Smooth muscle cell (in vitro differentiated cells): ENCODE results near the gene CREBBP. TPM values are rescaled to one million over a fixed set of nuclear protein-coding genes. Genes with fewer than 3 reads are reported as not detected.

Experiments used
- DNase-seq: peaks from one replicate; lab custom pipeline; 2025; ENCODE audit not compliant: unreplicated experiment; lab: John Stamatoyannopoulos, UW
- H2AFZ ChIP-seq: fragments of 200-600 bp; sonication (generic); 2 replicates; pipeline ENCODE4 v1.6.0; 2016; ENCODE audit warnings: antibody characterized with exemption, low read depth, mild to moderate bottlenecking
- H3F3A ChIP-seq: fragments of 200-600 bp; sonication (generic); 2 replicates; pipeline ENCODE4 v1.6.0; 2017; ENCODE audit warnings: antibody characterized with exemption, low read depth
- H3K27ac ChIP-seq: fragments of 200-600 bp; sonication (generic); 2 replicates; pipeline ENCODE4 v1.5.1; 2016; ENCODE audit warnings: low read depth, mild to moderate bottlenecking
- H3K27me3 ChIP-seq: fragments of 200-600 bp; sonication (generic); 2 replicates; pipeline ENCODE4 v1.6.1; 2016; ENCODE audit warnings: low read depth, mild to moderate bottlenecking
- H3K36me3 ChIP-seq: fragments of 200-600 bp; sonication (generic); 2 replicates; pipeline ENCODE4 v1.5.1; 2016; ENCODE audit warnings: low read depth
- H3K4me1 ChIP-seq: fragments of 200-600 bp; sonication (generic); 2 replicates; pipeline ENCODE4 v1.5.1; 2016; ENCODE audit warnings: low read depth
- H3K4me2 ChIP-seq: fragments of 200-600 bp; sonication (generic); 2 replicates; pipeline ENCODE4 v1.6.0; 2016; ENCODE audit warnings: mild to moderate bottlenecking
- H3K4me3 ChIP-seq: fragments of 200-600 bp; sonication (generic); 2 replicates; pipeline ENCODE4 v1.5.1; 2016; ENCODE audit warnings: mild to moderate bottlenecking
- H3K79me2 ChIP-seq: fragments of 200-600 bp; sonication (generic); 2 replicates; pipeline ENCODE4 v1.6.0; 2016; ENCODE audit warnings: low read depth, mild to moderate bottlenecking
- H3K9ac ChIP-seq: fragments of 200-600 bp; sonication (generic); 2 replicates; pipeline ENCODE4 v1.6.0; 2016; ENCODE audit warnings: low read depth
- H3K9me3 ChIP-seq: fragments of 200-600 bp; sonication (generic); replicated peaks from 2 replicates; pipeline ENCODE4 v1.5.1; 2016; ENCODE audit warnings: low read depth
- H4K20me1 ChIP-seq: fragments of 200-600 bp; sonication (generic); 2 replicates; pipeline ENCODE4 v1.6.0; 2016; ENCODE audit warnings: low read depth
- WGBS: methylation state at CpG from one replicate; pipeline ENCODE4 v1.1.7; 2016; ENCODE audit warnings: low lambda C conversion rate; 5-methylcytosine and 5-hydroxymethylcytosine counted together
- polyA plus RNA-seq: library from polyadenylated mRNA; unstranded; fragments of >200 nt; fragmentation: Nextera tagmentation; extraction: Ambion mirVana; gene quantifications from 2 replicates; pipeline ENCODE4 v1.2.1, GENCODE V29; 2016
- total RNA-seq: library from RNA; depleted of rRNA; stranded (reverse); fragments of >200 nt; gene quantifications from 2 replicates; pipeline ENCODE4 v1.2.3, GENCODE V29; 2014
- TF ChIP-seq, protein P1 (sequence below): fragments of 200-600 bp; sonication (generic); IDR thresholded peaks from 2 replicates; pipeline ENCODE4 v1.5.1; 2017; ENCODE audit warnings: borderline replicate concordance, mild to moderate bottlenecking, antibody characterized with exemption; ENCODE audit not compliant: insufficient read depth, poor library complexity, severe bottlenecking

CREBBP gene
- total and polyA plus RNA-seq, 2 experiments from 2014 or later = 14.3 to 19.6 TPM

DNA sequence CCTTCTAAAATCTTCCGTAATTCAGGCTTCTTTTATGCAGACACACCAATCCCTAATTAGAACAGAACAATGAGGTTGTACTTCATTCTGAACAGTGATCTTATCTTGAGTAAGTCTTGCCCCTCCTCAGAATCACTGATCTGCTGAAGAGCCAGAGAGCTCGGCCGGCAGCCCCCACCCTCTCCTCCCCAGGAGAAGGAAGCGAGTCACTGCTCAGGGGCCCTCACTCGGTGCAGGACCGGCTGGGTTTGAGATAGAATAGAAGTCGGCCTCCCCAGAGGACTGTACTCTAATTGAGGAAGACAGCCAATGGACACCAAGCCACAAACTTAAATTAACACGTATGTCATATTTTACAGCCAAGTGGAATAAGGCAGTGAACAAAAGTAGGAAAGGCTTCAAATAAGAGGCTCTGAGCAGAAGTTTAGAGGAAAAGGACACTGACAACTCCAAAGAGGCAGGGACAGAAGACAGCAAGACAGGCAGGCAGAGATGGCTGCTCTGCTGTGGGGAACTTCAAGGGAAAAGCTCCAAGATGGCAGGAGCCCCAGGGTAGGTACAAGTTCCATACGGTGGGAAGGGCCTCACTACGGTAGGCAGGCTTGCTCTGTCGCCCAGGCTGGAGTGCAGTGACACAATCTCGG, 18.6 kb downstream of the CREBBP start:
- H3K79me2 ChIP-seq = peaks cover 100% of the 10 kb centered on the region
- 44% methylated on average over 12 of the region's 12 CpGs for WGBS
- peak overlapping the region; percentile 4 for H3K27ac ChIP-seq
- H3K9ac ChIP-seq = no peak overlapping the region
- H3K9me3 ChIP-seq = no peaks in the 10 kb centered on the region
- TF ChIP-seq, protein P1, sequence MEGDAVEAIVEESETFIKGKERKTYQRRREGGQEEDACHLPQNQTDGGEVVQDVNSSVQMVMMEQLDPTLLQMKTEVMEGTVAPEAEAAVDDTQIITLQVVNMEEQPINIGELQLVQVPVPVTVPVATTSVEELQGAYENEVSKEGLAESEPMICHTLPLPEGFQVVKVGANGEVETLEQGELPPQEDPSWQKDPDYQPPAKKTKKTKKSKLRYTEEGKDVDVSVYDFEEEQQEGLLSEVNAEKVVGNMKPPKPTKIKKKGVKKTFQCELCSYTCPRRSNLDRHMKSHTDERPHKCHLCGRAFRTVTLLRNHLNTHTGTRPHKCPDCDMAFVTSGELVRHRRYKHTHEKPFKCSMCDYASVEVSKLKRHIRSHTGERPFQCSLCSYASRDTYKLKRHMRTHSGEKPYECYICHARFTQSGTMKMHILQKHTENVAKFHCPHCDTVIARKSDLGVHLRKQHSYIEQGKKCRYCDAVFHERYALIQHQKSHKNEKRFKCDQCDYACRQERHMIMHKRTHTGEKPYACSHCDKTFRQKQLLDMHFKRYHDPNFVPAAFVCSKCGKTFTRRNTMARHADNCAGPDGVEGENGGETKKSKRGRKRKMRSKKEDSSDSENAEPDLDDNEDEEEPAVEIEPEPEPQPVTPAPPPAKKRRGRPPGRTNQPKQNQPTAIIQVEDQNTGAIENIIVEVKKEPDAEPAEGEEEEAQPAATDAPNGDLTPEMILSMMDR = no peak
- H3K36me3 ChIP-seq = no peaks in the 10 kb centered on the region
- peaks cover 27% of the 10 kb centered on the region for H3K4me1 ChIP-seq
- DNase-seq = no peak
- H4K20me1 ChIP-seq = peaks cover 100% of the 10 kb centered on the region
- no peaks in the 10 kb centered on the region for H3K27me3 ChIP-seq
- peak overlapping the region; percentile 20 for H3K4me2 ChIP-seq
- H2AFZ ChIP-seq = no peak overlapping the region
- peaks cover 2% of the 10 kb centered on the region for H3F3A ChIP-seq
- H3K4me3 ChIP-seq = no peak overlapping the region

DNA sequence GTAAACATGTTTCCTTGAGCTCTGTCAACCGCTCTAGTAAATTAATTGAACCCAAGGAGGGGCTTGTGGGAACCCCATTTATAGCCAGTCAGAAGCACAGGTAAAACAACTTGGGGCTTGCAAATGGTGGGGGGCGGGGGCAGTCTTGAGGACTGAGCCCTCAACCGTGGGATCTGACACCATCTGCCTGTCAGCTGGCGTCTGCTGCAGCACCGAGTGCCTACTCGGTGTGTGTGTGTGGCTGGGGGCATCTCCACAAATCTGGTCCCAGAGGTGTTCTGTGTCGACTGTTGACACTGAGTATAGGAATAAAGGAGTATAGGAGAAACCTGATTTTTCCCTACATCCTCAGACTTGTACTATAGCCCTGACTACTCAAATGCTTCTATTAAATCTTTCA, 20.6 kb downstream of the CREBBP start:
- Histone ChIP-seq H3F3A (peaks cover 6% of the 10 kb centered on the region), H3K4me1 (peaks cover 30% of the 10 kb centered on the region), H3K4me2 (no peak overlapping the region), H4K20me1 (peaks cover 100% of the 10 kb centered on the region), H2AFZ (no peak overlapping the region), H3K4me3 (no peak overlapping the region), H3K36me3 (no peaks in the 10 kb centered on the region), H3K79me2 (peaks cover 100% of the 10 kb centered on the region), H3K9ac (no peak overlapping the region), H3K9me3 (no peaks in the 10 kb centered on the region), H3K27ac (no peak overlapping the region), H3K27me3 (no peaks in the 10 kb centered on the region)
- 90% methylated on average over 7 of the region's 7 CpGs for WGBS
- TF ChIP-seq, protein P1 = no peak
- no peak for DNase-seq

GRCh38 chr16:3858801-3859200, 21.7 kb downstream of the CREBBP start:
- Histone ChIP-seq H3K4me2 (no peak overlapping the region), H3K4me3 (no peak overlapping the region), H3K4me1 (peaks cover 24% of the 10 kb centered on the region), H2AFZ (no peak overlapping the region), H3K36me3 (no peaks in the 10 kb centered on the region), H3K9me3 (no peaks in the 10 kb centered on the region), H3K27ac (peak overlapping the region; percentile 50), H3K9ac (no peak overlapping the region), H3F3A (peaks cover 4% of the 10 kb centered on the region), H4K20me1 (peaks cover 100% of the 10 kb centered on the region), H3K27me3 (no peaks in the 10 kb centered on the region), H3K79me2 (peaks cover 100% of the 10 kb centered on the region)
- no peak for DNase-seq
- TF ChIP-seq, protein P1 = no peak
